H1 (cell line): ENCODE data around the gene POLR2I. TPM values are rescaled to one million over a fixed set of nuclear protein-coding genes. Genes with fewer than 3 reads are reported as not detected.

Experiments used
- CTCF ChIA-PET: fragments of 300-600 bp; sonication (Branson Sonifier 250); formaldehyde crosslinking; loops from one replicate; lab custom pipeline; 2021; ENCODE audit not compliant: partially characterized antibody; lab: Charles Lee
- POLR2A ChIA-PET: fragments of 300-600 bp; sonication (Branson Sonifier 250); formaldehyde crosslinking; loops from one replicate; lab custom pipeline; 2021; ENCODE audit warnings: inconsistent platforms; ENCODE audit not compliant: partially characterized antibody; lab: Charles Lee
- DNase-seq, 2 experiments: peaks; one replicate each; pipeline versions ENCODE4 v3.0.0 to v3.0.0-alpha.2; 2010 to 2022; ENCODE audit warnings: low spot score in 2 of 2, low read depth in 1 of 2, mixed read lengths in 1 of 2
- FAIRE-seq: peaks from 2 replicates; lab custom pipeline; 2011; peaks lifted over from hg19 to GRCh38; lab: Jason Lieb, UNC
- H2AFZ ChIP-seq: 2 replicates; pipeline ENCODE4 v1.8.1; 2012; ENCODE audit warnings: low read length, inconsistent platforms
- H2AK5ac ChIP-seq: 2 replicates; pipeline ENCODE4 v1.6.1; 2013; ENCODE audit warnings: low read depth, low read length
- H2BK120ac ChIP-seq: replicated peaks from 2 replicates; pipeline ENCODE3; 2013; ENCODE audit warnings: low read depth, low read length, inconsistent platforms
- H2BK12ac ChIP-seq: 2 replicates; pipeline ENCODE4 v1.6.1; 2013; ENCODE audit warnings: low read depth, low read length
- H2BK15ac ChIP-seq: 2 replicates; pipeline ENCODE4 v1.6.1; 2013; ENCODE audit warnings: low read length
- H2BK20ac ChIP-seq: 2 replicates; pipeline ENCODE4 v1.6.1; 2013; ENCODE audit warnings: low read length
- H2BK5ac ChIP-seq: 2 replicates; pipeline ENCODE4 v1.6.1; 2013; ENCODE audit warnings: low read depth, low read length
- H3K14ac ChIP-seq: 2 replicates; pipeline ENCODE4 v1.6.1; 2013; ENCODE audit warnings: inconsistent platforms; ENCODE audit not compliant: insufficient read length
- H3K18ac ChIP-seq: 2 replicates; pipeline ENCODE4 v1.6.1; 2013; ENCODE audit warnings: low read length; ENCODE audit errors: extremely low read depth
- H3K23ac ChIP-seq: 2 replicates; pipeline ENCODE4 v1.6.1; 2013; ENCODE audit warnings: inconsistent platforms; ENCODE audit not compliant: insufficient read length
- H3K23me2 ChIP-seq: 2 replicates; pipeline ENCODE4 v1.6.1; 2013; ENCODE audit warnings: low read depth, low read length
- H3K27ac ChIP-seq: 2 replicates; pipeline ENCODE4 v1.6.1; 2011; ENCODE audit warnings: low read depth, low read length, inconsistent platforms
- H3K27me3 ChIP-seq, 4 experiments: replicated peaks in 1 of 4; 1 replicate in 1 of 4; 2 replicates in 3 of 4; pipeline versions ENCODE4 v1.6.1 to v1.8.1; 2011 to 2013; ENCODE audit warnings: low read length in 3 of 4, mild to moderate bottlenecking in 3 of 4, inconsistent platforms in 2 of 4, mixed read lengths in 2 of 4, moderate library complexity in 1 of 4; ENCODE audit not compliant: control insufficient read depth in 3 of 4, insufficient read depth in 3 of 4; ENCODE audit errors: extremely low read depth in 1 of 4
- H3K36me3 ChIP-seq, 4 experiments: 2 replicates each; pipeline versions ENCODE4 v1.6.1 to v1.8.1; 2011 to 2013; ENCODE audit warnings: mild to moderate bottlenecking in 4 of 4, low read length in 3 of 4, moderate library complexity in 2 of 4, control low read depth in 1 of 4, inconsistent platforms in 1 of 4; ENCODE audit not compliant: insufficient read depth in 4 of 4, control insufficient read depth in 2 of 4
- H3K4ac ChIP-seq: replicated peaks from 2 replicates; pipeline ENCODE3; 2013; ENCODE audit warnings: low read length, low read depth, mixed read lengths, inconsistent platforms; ENCODE audit not compliant: insufficient read length
- H3K4me1 ChIP-seq, 4 experiments: replicated peaks in 1 of 4; 1 replicate in 1 of 4; 2 replicates in 3 of 4; pipeline versions ENCODE4 v1.6.1 to v1.8.1; 2011 to 2013; ENCODE audit warnings: low read length in 3 of 4, inconsistent platforms in 2 of 4, mixed read lengths in 1 of 4; ENCODE audit not compliant: insufficient read depth in 4 of 4, control insufficient read depth in 3 of 4
- H3K4me2 ChIP-seq, 2 experiments: 2 replicates each; pipeline versions ENCODE4 v1.6.1 to v1.8.1; 2011 to 2013; ENCODE audit warnings: low read depth in 2 of 2, low read length in 2 of 2, control low read depth in 1 of 2, inconsistent platforms in 1 of 2, mild to moderate bottlenecking in 1 of 2; ENCODE audit not compliant: insufficient read depth in 1 of 2
- H3K4me3 ChIP-seq, 4 experiments: fragments of 200-600, 300-600 bp in 1 of 4; sonication (generic), shearing (Covaris generic), sonication (Bioruptor Twin) in 1 of 4; 2 replicates each; pipeline versions ENCODE4 v1.5.1 to v1.8.1; 2011 to 2016; ENCODE audit warnings: low read length in 4 of 4, low read depth in 3 of 4, control low read depth in 2 of 4, inconsistent platforms in 2 of 4, mild to moderate bottlenecking in 2 of 4, mixed read lengths in 1 of 4, moderate library complexity in 1 of 4; ENCODE audit not compliant: insufficient read depth in 2 of 4; ENCODE audit errors: extremely low read depth in 1 of 4
- H3K56ac ChIP-seq: replicated peaks from 2 replicates; pipeline ENCODE3; 2013; ENCODE audit warnings: low read depth, mild to moderate bottlenecking, mixed read lengths, low read length, inconsistent platforms; ENCODE audit not compliant: insufficient read length
- H3K79me1 ChIP-seq: 2 replicates; pipeline ENCODE4 v1.6.1; 2013; ENCODE audit warnings: low read depth, low read length, control low read depth
- H3K79me2 ChIP-seq, 2 experiments: 2 replicates each; pipeline versions ENCODE4 v1.6.1 to v1.8.1; 2012 to 2013; ENCODE audit warnings: low read length in 2 of 2, mild to moderate bottlenecking in 2 of 2, inconsistent platforms in 1 of 2; ENCODE audit not compliant: insufficient read depth in 2 of 2, control insufficient read depth in 1 of 2
- H3K9ac ChIP-seq, 4 experiments: replicated peaks in 1 of 4; 1 replicate in 1 of 4; 2 replicates in 3 of 4; pipeline versions ENCODE4 v1.6.1 to v1.8.1; 2011 to 2013; ENCODE audit warnings: low read depth in 3 of 4, low read length in 3 of 4, control low read depth in 2 of 4, mild to moderate bottlenecking in 2 of 4, moderate library complexity in 2 of 4, inconsistent platforms in 1 of 4; ENCODE audit errors: extremely low read depth in 1 of 4
- H3K9me3 ChIP-seq, 2 experiments: 2 replicates each; pipeline versions ENCODE4 v1.6.1 to v1.8.1; 2012 to 2013; ENCODE audit warnings: mild to moderate bottlenecking in 2 of 2, moderate library complexity in 2 of 2, control low read depth in 1 of 2, inconsistent platforms in 1 of 2, low read depth in 1 of 2, low read length in 1 of 2, mixed read lengths in 1 of 2; ENCODE audit not compliant: insufficient read depth in 2 of 2
- H4K20me1 ChIP-seq, 2 experiments: replicated peaks in 1 of 2; 2 replicates each; pipeline versions ENCODE3 to v1.8.1; 2011 to 2013; ENCODE audit warnings: inconsistent platforms in 2 of 2, low read length in 2 of 2, mild to moderate bottlenecking in 1 of 2; ENCODE audit not compliant: insufficient read depth in 2 of 2, control insufficient read depth in 1 of 2
- H4K5ac ChIP-seq: 2 replicates; pipeline ENCODE4 v1.6.1; 2013; ENCODE audit warnings: low read length, low read depth, mixed read lengths, inconsistent platforms; ENCODE audit not compliant: insufficient read length
- H4K8ac ChIP-seq: 2 replicates; pipeline ENCODE4 v1.8.0; 2013; ENCODE audit warnings: mild to moderate bottlenecking, moderate library complexity, low read length, inconsistent platforms; ENCODE audit not compliant: insufficient read depth; ENCODE audit errors: extremely low read depth
- H4K91ac ChIP-seq: replicated peaks from 2 replicates; pipeline ENCODE3; 2013; ENCODE audit warnings: low read length, mixed read lengths, inconsistent platforms; ENCODE audit not compliant: insufficient read length
- CBX5 ChIP-seq: fragments of 300-800, 300-1000 bp; sonication (generic); IDR thresholded peaks from 2 replicates; pipeline ENCODE4 v1.7.1; 2016; ENCODE audit warnings: antibody characterized with exemption, low read length, low read depth
- JUN ChIP-seq: IDR thresholded peaks from 2 replicates; pipeline ENCODE4 v1.6.1; 2011; ENCODE audit warnings: low read depth, mild to moderate bottlenecking, improper control_type of control experiment, low read length
- SP2 ChIP-seq: IDR thresholded peaks from 2 replicates; pipeline ENCODE4 v1.6.1; 2012; ENCODE audit warnings: mild to moderate bottlenecking, low read length, inconsistent platforms
- TBP ChIP-seq: IDR thresholded peaks from 2 replicates; pipeline ENCODE4 v1.6.1; 2011; ENCODE audit warnings: low read depth, low read length, improper control_type of control experiment
- WGBS, 2 experiments: shearing (Covaris generic) in 1 of 2; methylation state at CpG; one replicate each; pipeline versions ENCODE4 v1.1.6 to v1.1.7; 2013 to 2015; ENCODE audit warnings: low lambda C conversion rate in 2 of 2, mixed read lengths in 2 of 2, inconsistent platforms in 1 of 2, low coverage in 1 of 2, missing lambda C conversion rate in 1 of 2; ENCODE audit not compliant: insufficient replicate concordance in 2 of 2, insufficient coverage in 1 of 2, insufficient read length in 1 of 2; ENCODE audit errors: extremely low coverage in 1 of 2, missing lambda C conversion rate in 1 of 2; 5-methylcytosine and 5-hydroxymethylcytosine counted together
- polyA plus RNA-seq, 7 experiments: library from polyadenylated mRNA; depleted of rRNA in 3 of 7; stranded (reverse) in 5 of 7; unstranded in 2 of 7; fragments of >200 nt in 5 of 7; fragments of 200-250 nt in 2 of 7; gene quantifications; 1 replicate in 5 of 7; 2 replicates in 1 of 7; 4 replicates in 1 of 7; pipeline versions ENCODE4 v1.2.1 to v1.2.3, GENCODE V29; 2011 to 2013; ENCODE audit warnings: missing spikeins in 2 of 7, mixed read lengths in 2 of 7
- total RNA-seq: library from RNA; stranded (reverse); fragmentation: NEBNext Ultra II Directional; extraction: Animal tissue kit (Norgen Biotek cat#: 25700); gene quantifications from 2 replicates; pipeline ENCODE4 v1.2.1, GENCODE V29; 2021

POLR2I gene
- total and polyA plus RNA-seq, 2 of the 8 experiments (the other 6 are each of a cell fraction or from before 2014, with no cell fraction given), result 143 to 150 TPM

DNA sequence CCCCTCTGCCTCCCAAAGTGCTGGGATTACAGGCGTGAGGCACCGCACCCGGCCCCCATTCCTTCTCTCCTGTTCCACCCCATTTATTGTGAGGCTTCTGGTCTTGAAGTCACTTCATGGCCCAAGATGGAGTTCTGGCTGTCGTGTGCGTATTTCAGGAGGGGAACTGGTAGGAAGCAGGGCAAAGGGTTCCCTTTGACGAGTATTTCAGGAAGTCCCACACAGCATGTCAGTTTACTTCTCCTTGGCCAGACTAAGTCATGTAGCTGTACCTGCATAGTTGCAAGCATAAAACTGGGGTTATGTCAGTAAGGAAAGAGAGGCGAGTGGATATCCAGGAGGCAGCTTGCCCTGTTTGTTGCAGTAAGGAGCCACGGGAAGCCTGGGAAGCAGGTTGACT, 49.8 kb downstream of the POLR2I start:
- Histone ChIP-seq H4K20me1 (peaks cover 5 to 17% of the 10 kb centered on the region in 2 experiments), H2BK15ac (no peak overlapping the region), H3K18ac (no peak overlapping the region), H2AK5ac (no peak overlapping the region), H3K4me2 (no peak overlapping the region), H3K79me1 (no peaks in the 10 kb centered on the region; the same call in 1 of the 2 replicates), H3K9ac (no peak overlapping the region), H3K14ac (no peak overlapping the region), H3K79me2 (peaks cover 0 to 3% of the 10 kb centered on the region in 2 experiments; a peak in 1 of 4 replicates), H2BK120ac (no peak overlapping the region), H3K23ac (no peak overlapping the region), H3K23me2 (no peaks in the 10 kb centered on the region), H3K4me1 (no peaks in the 10 kb centered on the region), H3K56ac (no peak overlapping the region), H3K27me3 (no peaks in the 10 kb centered on the region), H4K5ac (no peak overlapping the region), H4K91ac (no peak overlapping the region), H3K4ac (no peak overlapping the region), H2BK20ac (no peak overlapping the region), H3K4me3 (no peak overlapping the region), H2AFZ (no peak overlapping the region), H2BK5ac (no peak overlapping the region), H2BK12ac (no peak overlapping the region), H3K27ac (no peak overlapping the region), H3K9me3 (no peaks in the 10 kb centered on the region), H4K8ac (no peak overlapping the region), H3K36me3 (peaks cover 27 to 63% (median 52%) of the 10 kb centered on the region in 4 experiments)
- DNase-seq, result no peak
- 93% methylated on average over 8 of the region's 8 CpGs; no CpG with 5 or more reads in 1 of the 2 experiments for WGBS, 2 experiments
- ChIA-PET POLR2A (no interaction called here), CTCF (no interaction called here)
- FAIRE-seq, result no peak
- TF ChIP-seq TBP (no peak), SP2 (no peak), JUN (no peak), CBX5 (no peak)
